ENCODE results near the gene PYROXD2.

Gene PYROXD2

GRCh38 chr10:98403812-98404504 is 11.0 kb downstream of the PYROXD2 start:
- no peak for TF ChIP-seq CTCF (IDR thresholded peaks at IDR 0.05; ENCODE audit: control insufficient read depth, insufficient read depth, low read depth, low read length, missing control alignments)
- no peak for DNase-seq (ENCODE audit: low read depth)
- H3K4me3 ChIP-seq (ENCODE audit: control insufficient read depth, low read depth, low read length), result no peak overlapping the region

- no peak for TF ChIP-seq CTCF (IDR thresholded peaks at IDR 0.05; ENCODE audit: control insufficient read depth, insufficient read depth, low read depth, low read length, missing control alignments)
- no peak overlapping the region for H3K4me3 ChIP-seq (ENCODE audit: control insufficient read depth, low read depth, low read length)
- no peak for DNase-seq (ENCODE audit: low read depth)
Observed at GRCh38 chr10:98402931-98403718, 11.9 kb downstream of the PYROXD2 start.

- no peak overlapping the region for H3K4me3 ChIP-seq (ENCODE audit: control insufficient read depth, low read depth, low read length)
- no peak for TF ChIP-seq CTCF (IDR thresholded peaks at IDR 0.05; ENCODE audit: control insufficient read depth, insufficient read depth, low read depth, low read length, missing control alignments)
- no peak for DNase-seq (ENCODE audit: low read depth)
Observed at GRCh38 chr10:98402478-98402877, 12.5 kb downstream of the PYROXD2 start.

GRCh38 chr10:98400482-98400881 is 14.5 kb downstream of the PYROXD2 start:
- no peak for TF ChIP-seq CTCF (IDR thresholded peaks at IDR 0.05; ENCODE audit: control insufficient read depth, insufficient read depth, low read depth, low read length, missing control alignments)

GRCh38 chr10:98399784-98400183 is 15.2 kb downstream of the PYROXD2 start:
- TF ChIP-seq CTCF (IDR thresholded peaks at IDR 0.05; ENCODE audit: control insufficient read depth, insufficient read depth, low read depth, low read length, missing control alignments), result no peak
- no peak for DNase-seq (ENCODE audit: low read depth)
- no peak overlapping the region for H3K4me3 ChIP-seq (ENCODE audit: control insufficient read depth, low read depth, low read length)

More at GRCh38 chr10:98400482-98400881, 14.5 kb downstream of the PYROXD2 start:
- no peak for DNase-seq (ENCODE audit: low read depth)
- no peak overlapping the region for H3K4me3 ChIP-seq (ENCODE audit: control insufficient read depth, low read depth, low read length)

- no peak for DNase-seq (ENCODE audit: low read depth)
- no peak for TF ChIP-seq CTCF (IDR thresholded peaks at IDR 0.05; ENCODE audit: control insufficient read depth, insufficient read depth, low read depth, low read length, missing control alignments)
- no peak overlapping the region for H3K4me3 ChIP-seq (ENCODE audit: control insufficient read depth, low read depth, low read length)
Observed at GRCh38 chr10:98397089-98397600, 17.8 kb downstream of the PYROXD2 start.
